Loucy (cell line): ENCODE results near the gene SBF2.

Experiments used
- EZH2phosphoT487 ChIP-seq: fragments of 200-600 bp; IDR thresholded peaks from 2 replicates; pipeline ENCODE4 v1.6.1; 2018; ENCODE audit warnings: antibody characterized with exemption, mild to moderate bottlenecking, moderate library complexity, borderline replicate concordance
- TF ChIP-seq, protein P1 (sequence below): fragments of 200-600 bp; sonication (generic); conservative IDR thresholded peaks from 2 replicates; pipeline ENCODE4 v1.5.1; 2014; ENCODE audit warnings: mild to moderate bottlenecking, antibody characterized with exemption, low read length

DNA sequence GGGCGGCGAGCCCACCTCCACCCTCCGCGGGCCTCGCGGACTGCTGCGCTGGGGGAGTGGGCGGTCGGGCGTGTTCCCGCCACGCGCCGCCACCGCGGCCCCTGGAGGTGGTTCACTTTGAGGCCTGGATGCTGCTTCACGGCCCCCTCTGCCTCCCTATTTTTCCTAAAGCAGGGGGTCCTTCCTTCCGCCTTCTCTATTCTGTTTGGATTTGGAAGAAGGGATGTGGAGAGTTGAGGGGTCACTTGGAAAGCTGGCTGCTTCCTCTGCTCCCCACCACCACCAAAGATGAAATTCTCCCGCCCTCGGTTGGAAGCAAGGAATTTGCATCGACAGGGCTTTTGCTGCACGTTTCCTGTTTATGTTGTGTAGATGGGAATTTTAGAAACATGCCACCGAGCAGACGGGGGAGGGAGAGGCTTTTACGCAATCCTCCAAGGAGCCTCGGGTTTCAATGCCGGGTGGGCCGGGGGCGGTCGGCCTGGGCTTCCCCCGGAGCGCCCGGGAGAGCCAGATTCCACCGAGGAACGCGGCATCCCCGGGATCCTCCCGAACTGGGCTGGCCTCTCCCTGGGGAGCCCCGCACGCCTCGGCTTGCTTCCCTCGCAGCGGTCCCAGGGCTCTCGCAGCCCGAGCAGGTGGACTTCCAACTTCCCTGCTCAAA, 403 bp upstream of the SBF2 start:
- TF ChIP-seq, protein P1, sequence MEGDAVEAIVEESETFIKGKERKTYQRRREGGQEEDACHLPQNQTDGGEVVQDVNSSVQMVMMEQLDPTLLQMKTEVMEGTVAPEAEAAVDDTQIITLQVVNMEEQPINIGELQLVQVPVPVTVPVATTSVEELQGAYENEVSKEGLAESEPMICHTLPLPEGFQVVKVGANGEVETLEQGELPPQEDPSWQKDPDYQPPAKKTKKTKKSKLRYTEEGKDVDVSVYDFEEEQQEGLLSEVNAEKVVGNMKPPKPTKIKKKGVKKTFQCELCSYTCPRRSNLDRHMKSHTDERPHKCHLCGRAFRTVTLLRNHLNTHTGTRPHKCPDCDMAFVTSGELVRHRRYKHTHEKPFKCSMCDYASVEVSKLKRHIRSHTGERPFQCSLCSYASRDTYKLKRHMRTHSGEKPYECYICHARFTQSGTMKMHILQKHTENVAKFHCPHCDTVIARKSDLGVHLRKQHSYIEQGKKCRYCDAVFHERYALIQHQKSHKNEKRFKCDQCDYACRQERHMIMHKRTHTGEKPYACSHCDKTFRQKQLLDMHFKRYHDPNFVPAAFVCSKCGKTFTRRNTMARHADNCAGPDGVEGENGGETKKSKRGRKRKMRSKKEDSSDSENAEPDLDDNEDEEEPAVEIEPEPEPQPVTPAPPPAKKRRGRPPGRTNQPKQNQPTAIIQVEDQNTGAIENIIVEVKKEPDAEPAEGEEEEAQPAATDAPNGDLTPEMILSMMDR = no peak
- no peak for TF ChIP-seq EZH2phosphoT487
